ENCODE results near the gene SDK2. TPM values are rescaled to one million over a fixed set of nuclear protein-coding genes. Genes with fewer than 3 reads are reported as not detected.

The SDK2 gene
- total and polyA plus RNA-seq, 2 experiments from 2014 or later, result 0.74 to 5.1 TPM

GRCh38 chr17:73521376-73521775, 122.9 kb downstream of the SDK2 start (continued):
- no peak for TF ChIP-seq ZNF462 (CRISPR knock-in tag; IDR thresholded peaks at IDR 0.05)

GRCh38 chr17:73520369-73520761, 123.9 kb downstream of the SDK2 start:
- no peak overlapping the region for H3K27ac ChIP-seq (ENCODE audit: low read depth)
- no peak for ATAC-seq
- H3K27me3 Mint-ChIP-seq (ENCODE audit: insufficient read depth, low read depth, poor library complexity), result peaks cover 11% of the 10 kb centered on the region
- no peak for TF ChIP-seq POLR2AphosphoS5 (IDR thresholded peaks at IDR 0.05; ENCODE audit: low read depth)
- no peak for TF ChIP-seq REST (IDR thresholded peaks at IDR 0.05; ENCODE audit: unreplicated experiment)
- TF ChIP-seq ETS1 (IDR thresholded peaks at IDR 0.05), result no peak
- TF ChIP-seq JUNB (IDR thresholded peaks at IDR 0.05; ENCODE audit: unreplicated experiment), result no peak
- no peak for TF ChIP-seq EZH2phosphoT487 (IDR thresholded peaks at IDR 0.05; ENCODE audit: unreplicated experiment)
- no peak for TF ChIP-seq STAT1 (IDR thresholded peaks at IDR 0.05; ENCODE audit: unreplicated experiment)
- TF ChIP-seq ZNF331 (CRISPR knock-in tag; IDR thresholded peaks at IDR 0.05; ENCODE audit: low read depth), result no peak
- no peak for TF ChIP-seq CTCF (conservative IDR thresholded peaks at IDR 0.05; ENCODE audit: low read depth in 2 of 2)
- no peak for TF ChIP-seq ZNF114 (CRISPR knock-in tag; IDR thresholded peaks at IDR 0.05)
- TF ChIP-seq CREB1 (CRISPR knock-in tag; IDR thresholded peaks at IDR 0.05; ENCODE audit: low read depth), result no peak
- H3K4me1 Mint-ChIP-seq, result peaks cover 19% of the 10 kb centered on the region
- no peaks in the 10 kb centered on the region for H4K20me1 ChIP-seq (replicated peaks; ENCODE audit: insufficient read depth)
- H3K36me3 ChIP-seq (ENCODE audit: insufficient read depth), result no peaks in the 10 kb centered on the region
- H3F3A ChIP-seq (replicated peaks; ENCODE audit: low read depth), result no peaks in the 10 kb centered on the region
- no peaks in the 10 kb centered on the region for H3K9me2 ChIP-seq (ENCODE audit: insufficient read depth)
- no peak overlapping the region for H3K4me3 ChIP-seq
- no peaks in the 10 kb centered on the region for H3K36me3 Mint-ChIP-seq (ENCODE audit: low read depth)
- no peaks in the 10 kb centered on the region for H3K4me1 ChIP-seq (ENCODE audit: insufficient read depth)
- no peak overlapping the region for H3K4me2 ChIP-seq
- H3K79me2 ChIP-seq (replicated peaks; ENCODE audit: insufficient read depth), result no peaks in the 10 kb centered on the region
- no peak overlapping the region for H2AFZ ChIP-seq
- DNase-seq (ENCODE audit: low spot score), result no peak
- H3K9me3 Mint-ChIP-seq, result no peaks in the 10 kb centered on the region
- no peak overlapping the region for H3K4me3 Mint-ChIP-seq
- no peaks in the 10 kb centered on the region for H3K27me3 ChIP-seq (ENCODE audit: insufficient read depth)
- no peak overlapping the region for H3K27ac Mint-ChIP-seq
